Measurements from ENCODE around the gene BANP.
"Not testable (repeated sequence)": the region's sequence is repeated elsewhere in the genome, so short reads cannot be mapped to it uniquely, and the experiment has no call there.

Gene BANP

GRCh38 chr16:88050952-88051660 is 99.9 kb downstream of the BANP start:
- DNase-seq (ENCODE audit: low spot score): no peak

- DNase-seq (ENCODE audit: low spot score): no peak
These were observed 101.4 kb downstream of the BANP start for GRCh38 chr16:88052661-88053060.

DNA sequence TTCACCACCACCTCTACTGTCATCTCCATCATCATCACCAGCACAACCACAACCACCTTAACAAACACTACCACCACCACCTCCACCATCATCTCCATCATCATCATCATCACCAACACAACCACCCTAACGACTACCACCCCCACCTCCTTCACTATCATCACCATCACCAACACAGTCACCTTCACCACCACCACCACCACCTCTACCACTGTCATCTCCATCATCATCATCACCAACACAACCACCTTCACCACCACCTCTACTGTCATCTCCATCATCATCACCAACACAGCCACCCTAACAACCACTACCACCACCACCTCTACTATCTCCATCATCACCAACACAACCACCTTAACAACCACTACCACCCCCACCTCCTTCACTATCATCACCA is 102.2 kb downstream of the BANP start:
- not testable (repeated sequence) for DNase-seq (ENCODE audit: low spot score)

DNA sequence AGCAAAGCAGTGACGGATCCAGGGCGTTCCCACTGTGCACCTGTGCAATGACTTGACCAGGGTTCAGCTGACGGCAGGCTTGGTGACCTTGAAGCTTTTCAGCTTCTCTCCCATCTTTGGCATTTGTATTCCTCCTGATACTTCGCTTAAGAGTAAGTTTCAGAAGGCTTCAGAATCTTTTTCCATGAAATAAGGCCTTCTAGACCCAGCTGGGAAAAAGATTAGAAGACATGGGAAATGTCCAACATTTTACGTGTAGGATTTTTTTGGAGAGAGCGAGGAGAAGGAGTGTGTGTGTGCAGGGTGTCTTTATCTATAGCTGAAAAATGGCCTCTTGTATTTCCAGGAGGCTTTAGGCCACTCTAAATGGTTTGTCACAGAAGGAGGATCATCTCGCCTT is 104.1 kb downstream of the BANP start:
- no peak for DNase-seq (ENCODE audit: low spot score)

- DNase-seq (ENCODE audit: low spot score): no peak
These were observed 105.0 kb downstream of the BANP start for GRCh38 chr16:88056212-88056611.

DNA sequence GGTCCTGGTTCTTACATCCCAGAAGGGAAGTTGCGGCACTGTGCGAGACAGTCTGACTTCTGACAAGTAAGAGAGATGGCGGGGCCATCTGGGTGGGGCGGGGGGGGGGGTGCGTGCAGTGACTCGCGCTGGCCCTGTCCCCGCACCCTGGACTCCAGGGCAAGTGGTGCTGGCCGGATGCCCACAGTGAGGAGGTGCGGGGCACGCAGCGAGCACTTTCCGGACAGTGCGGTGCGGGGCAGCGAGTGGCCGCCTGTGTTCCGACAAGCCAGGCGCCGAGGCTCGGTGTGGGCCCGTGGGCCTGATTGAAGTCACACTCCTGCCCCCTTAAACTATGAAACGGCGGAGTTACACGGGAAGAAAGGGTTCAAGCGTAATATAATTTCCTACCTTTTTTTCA is 106.4 kb downstream of the BANP start:
- no peak for DNase-seq (ENCODE audit: low spot score)

- DNase-seq (ENCODE audit: low spot score): no peak
These were observed 106.9 kb downstream of the BANP start for GRCh38 chr16:88058136-88058535.

DNA sequence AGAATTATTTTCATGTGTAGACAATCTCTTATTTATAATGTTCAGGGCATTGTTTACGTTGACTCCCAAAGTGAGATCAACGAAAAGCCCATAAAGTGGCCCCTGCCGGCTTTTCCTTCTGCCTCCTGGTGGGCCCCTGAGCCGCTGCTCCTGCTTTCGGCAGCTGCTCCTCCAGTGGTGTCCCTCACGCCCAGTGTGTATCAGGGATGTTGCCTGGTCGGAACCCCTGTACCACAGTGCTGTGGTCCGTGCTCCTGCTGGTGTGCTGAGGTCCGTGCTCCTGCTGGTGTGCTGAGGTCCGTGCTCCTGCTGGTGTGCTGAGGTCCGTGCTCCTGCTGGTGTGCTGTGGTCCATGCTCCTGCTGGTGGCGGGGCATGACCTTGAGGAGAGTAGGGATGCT is 107.6 kb downstream of the BANP start:
- DNase-seq (ENCODE audit: low spot score): no peak

- DNase-seq (ENCODE audit: low spot score): no peak
These were observed 108.6 kb downstream of the BANP start for GRCh38 chr16:88059701-88060386.

GRCh38 chr16:88060524-88061219 is 109.4 kb downstream of the BANP start:
- no peak for DNase-seq (ENCODE audit: low spot score)

DNA sequence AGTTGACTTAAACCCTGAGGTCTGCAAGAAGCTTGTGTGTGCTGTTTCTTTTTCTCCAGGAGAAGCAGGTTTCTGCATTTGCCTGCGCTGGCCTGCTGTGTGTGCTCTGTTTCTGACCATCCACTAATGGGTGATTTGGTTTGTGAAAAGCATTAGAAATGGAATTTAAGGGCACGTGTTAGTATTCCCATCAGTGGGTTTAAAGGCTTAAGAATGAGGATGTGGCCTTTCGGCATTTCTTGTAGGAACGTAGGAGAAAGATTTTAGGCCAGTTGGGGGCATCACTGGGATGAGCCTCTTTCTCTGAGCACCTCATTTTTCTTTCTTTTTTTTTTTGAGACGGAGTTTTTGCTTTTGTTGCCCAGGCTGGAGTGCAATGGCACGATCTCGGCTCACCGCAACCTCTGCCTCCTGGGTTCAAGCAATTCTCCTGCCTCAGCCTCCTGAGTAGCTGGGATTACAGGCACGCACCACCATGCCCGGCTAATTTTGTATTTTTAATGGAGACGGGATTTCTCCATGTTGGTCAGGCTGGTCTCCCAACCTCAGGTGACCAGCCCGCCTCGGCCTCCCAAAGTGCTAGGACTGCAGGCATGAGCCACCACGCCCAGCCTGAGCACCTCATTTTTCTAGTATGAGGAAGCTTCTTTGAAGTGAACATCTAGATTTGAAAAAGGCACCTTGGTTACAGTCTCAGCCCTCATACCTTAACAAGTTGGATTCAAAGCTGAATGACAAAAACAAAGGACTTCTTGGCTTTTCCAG is 110.3 kb downstream of the BANP start:
- no peak for DNase-seq (ENCODE audit: low spot score)

DNA sequence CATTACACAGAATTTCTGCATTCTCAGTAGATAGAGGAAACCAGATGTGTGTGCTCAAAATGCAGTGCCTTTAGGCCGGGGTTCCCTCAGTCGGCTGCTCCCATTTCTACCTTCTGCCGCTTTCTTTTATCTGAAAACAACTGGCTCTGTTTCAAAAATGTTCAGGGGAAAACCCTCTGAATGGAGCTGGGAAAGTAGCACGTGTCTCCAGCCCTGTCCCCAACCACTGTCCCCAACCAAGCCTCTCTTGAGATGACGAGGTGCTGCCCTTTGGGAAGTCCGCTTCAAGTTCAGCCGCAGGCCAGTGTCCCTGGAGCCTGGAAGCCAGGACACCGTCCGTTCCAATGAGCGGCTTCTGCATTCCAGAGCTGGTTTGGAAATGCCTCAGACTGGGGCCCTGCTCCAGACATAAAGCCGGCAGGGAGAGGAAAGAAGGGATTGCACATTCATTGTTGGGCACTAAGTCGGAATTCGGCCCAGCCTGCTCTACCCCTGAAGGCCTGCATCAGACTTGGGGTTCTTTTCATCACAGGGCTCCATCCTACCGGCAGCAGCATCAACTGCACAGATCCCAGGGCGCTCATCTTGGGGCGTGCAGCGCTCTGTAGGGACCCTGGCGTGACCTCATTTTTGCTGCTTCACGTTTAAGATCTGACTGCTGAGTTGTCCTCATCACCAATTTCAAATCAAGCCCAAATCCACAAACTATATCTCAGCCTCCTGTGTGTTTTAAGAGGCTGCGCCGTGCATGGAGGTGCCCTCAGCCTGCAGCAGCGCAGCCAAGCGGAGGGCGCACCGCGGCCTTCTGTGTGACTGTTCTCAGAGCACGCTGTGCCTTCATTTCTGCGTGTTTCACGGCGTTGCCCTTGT is 111.3 kb downstream of the BANP start:
- DNase-seq (ENCODE audit: low spot score): no peak

DNA sequence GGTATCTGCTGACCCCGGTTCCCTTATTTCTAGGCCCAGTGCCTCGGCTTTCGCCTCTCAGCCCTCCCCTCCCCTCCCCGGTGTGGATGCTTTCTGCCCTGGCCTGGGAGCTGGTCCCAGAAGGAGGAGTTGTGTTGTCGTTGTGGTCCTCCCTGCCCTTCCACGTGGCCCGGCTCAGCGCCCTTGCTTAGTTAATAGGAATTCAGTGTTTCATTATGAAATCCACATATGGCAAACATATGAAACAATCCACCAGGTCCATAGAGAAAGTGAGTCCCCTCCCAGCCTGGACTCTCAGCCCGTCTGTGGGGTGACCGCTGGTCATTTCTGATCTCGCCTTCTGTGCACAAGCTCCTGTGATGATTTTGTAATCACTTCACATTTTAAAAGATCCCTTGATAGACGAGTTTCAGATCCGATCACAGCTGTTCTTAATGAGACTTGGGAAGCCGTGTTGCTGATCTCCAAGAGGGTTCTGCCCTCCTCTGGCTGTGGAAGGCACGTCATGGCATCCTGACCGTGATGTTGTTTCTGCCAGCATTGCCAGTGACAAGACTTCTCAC is 112.1 kb downstream of the BANP start:
- DNase-seq (ENCODE audit: low spot score): no peak

GRCh38 chr16:88064011-88064888 is 113.0 kb downstream of the BANP start:
- DNase-seq (ENCODE audit: low spot score): no peak

DNA sequence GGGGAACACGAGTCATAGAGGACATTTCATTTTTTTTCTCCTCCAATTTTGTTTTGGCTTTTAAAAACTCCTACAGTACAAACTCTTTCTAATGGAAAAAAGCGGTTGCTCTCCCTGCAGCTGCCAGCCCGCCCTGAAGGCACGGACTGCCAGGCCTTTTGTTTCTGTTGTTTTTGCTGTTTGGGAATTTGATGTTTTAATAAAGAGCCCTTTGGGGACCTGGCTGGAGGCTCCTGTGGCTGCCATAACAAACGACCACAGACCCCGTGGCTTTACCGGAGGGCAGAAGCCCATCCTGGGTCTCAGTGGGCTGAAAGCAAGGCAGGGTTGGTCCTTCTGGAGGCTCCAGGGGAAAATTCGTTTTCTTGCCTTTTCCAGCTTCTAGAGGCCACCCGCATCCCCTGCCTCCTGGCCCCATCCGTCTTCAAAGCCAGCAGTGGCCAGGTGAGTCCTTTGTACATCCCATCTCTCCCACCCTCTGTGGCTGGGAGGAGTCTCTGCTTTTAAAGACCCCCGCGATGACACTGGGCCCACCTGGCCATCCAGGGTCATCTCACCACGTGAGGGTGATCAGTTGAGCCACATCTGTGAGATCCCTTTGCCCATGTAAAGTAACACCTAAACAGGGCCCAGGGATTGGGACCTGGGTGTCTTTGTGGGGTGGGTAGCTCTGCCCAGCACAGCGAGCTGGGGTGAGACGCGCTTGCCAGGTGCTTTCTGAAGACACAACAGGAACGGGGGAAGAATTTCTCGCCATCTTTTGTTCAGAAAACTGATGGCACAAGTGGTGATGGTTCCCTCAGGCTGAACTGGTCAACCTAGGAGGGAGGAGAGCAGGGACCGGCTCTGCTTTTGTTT is 113.9 kb downstream of the BANP start:
- no peak for DNase-seq (ENCODE audit: low spot score)

- no peak for DNase-seq (ENCODE audit: low spot score)
These were observed 114.5 kb downstream of the BANP start for GRCh38 chr16:88065747-88066142.

DNA sequence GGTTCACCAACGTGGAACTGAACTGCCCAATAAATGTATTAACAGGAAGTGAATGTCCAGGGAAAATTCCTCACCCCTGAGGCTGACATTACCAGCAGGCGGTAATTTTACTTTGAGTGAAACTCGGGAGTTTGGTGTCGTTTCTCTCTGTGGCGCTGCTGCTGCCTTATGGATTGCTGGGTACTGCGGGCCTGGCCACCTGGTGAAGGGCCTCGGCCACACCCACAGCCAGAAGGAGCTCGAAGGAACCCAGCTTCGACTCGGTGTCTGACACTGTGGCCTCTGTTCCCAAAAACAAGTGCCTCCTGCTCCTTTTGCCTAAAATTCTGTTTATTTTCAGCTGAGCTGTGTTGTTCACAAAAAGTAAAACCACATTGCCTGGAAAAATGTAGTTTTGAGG is 115.0 kb downstream of the BANP start:
- no peak for DNase-seq (ENCODE audit: low spot score)

GRCh38 chr16:88066680-88067529 is 115.7 kb downstream of the BANP start:
- DNase-seq (ENCODE audit: low spot score): no peak
